ENCODE results near the gene KIRREL3.

Gene KIRREL3

GRCh38 chr11:126920833-126921232 is 79.7 kb downstream of the KIRREL3 start:
- no peaks in the 10 kb centered on the region for H3K9me3 Mint-ChIP-seq
- peaks cover 4% of the 10 kb centered on the region for H3K4me1 Mint-ChIP-seq (ENCODE audit: low read depth)
- no peak overlapping the region for H3K27ac Mint-ChIP-seq
- H3K36me3 Mint-ChIP-seq (ENCODE audit: low read depth), result no peaks in the 10 kb centered on the region
- no peak overlapping the region for H3K4me3 Mint-ChIP-seq
- H3K27me3 Mint-ChIP-seq, result peaks cover 3% of the 10 kb centered on the region

- Mint-ChIP-seq H3K9me3 (no peaks in the 10 kb centered on the region), H3K36me3 (ENCODE audit: low read depth) (no peaks in the 10 kb centered on the region), H3K4me3 (no peak overlapping the region), H3K27ac (no peak overlapping the region), H3K4me1 (ENCODE audit: low read depth) (peaks cover 4% of the 10 kb centered on the region), H3K27me3 (peaks cover 3% of the 10 kb centered on the region)
Observed at GRCh38 chr11:126919147-126919823, 81.3 kb downstream of the KIRREL3 start.

- Mint-ChIP-seq H3K27me3 (peaks cover 5% of the 10 kb centered on the region), H3K36me3 (ENCODE audit: low read depth) (no peaks in the 10 kb centered on the region), H3K4me1 (ENCODE audit: low read depth) (peaks cover 4% of the 10 kb centered on the region), H3K4me3 (no peak overlapping the region), H3K27ac (no peak overlapping the region), H3K9me3 (no peaks in the 10 kb centered on the region)
Observed at GRCh38 chr11:126918556-126918955, 82.0 kb downstream of the KIRREL3 start.

GRCh38 chr11:126917531-126918204 is 82.9 kb downstream of the KIRREL3 start:
- Mint-ChIP-seq H3K9me3 (no peaks in the 10 kb centered on the region), H3K36me3 (ENCODE audit: low read depth) (no peaks in the 10 kb centered on the region), H3K27ac (peak overlapping the region; percentile 61), H3K4me3 (no peak overlapping the region), H3K4me1 (ENCODE audit: low read depth) (peaks cover 4% of the 10 kb centered on the region), H3K27me3 (peaks cover 6% of the 10 kb centered on the region)

GRCh38 chr11:126915430-126915829 is 85.1 kb downstream of the KIRREL3 start:
- Mint-ChIP-seq H3K9me3 (no peaks in the 10 kb centered on the region), H3K4me1 (ENCODE audit: low read depth) (peaks cover 4% of the 10 kb centered on the region), H3K27ac (no peak overlapping the region), H3K36me3 (ENCODE audit: low read depth) (no peaks in the 10 kb centered on the region), H3K27me3 (peaks cover 11% of the 10 kb centered on the region), H3K4me3 (no peak overlapping the region)

DNA sequence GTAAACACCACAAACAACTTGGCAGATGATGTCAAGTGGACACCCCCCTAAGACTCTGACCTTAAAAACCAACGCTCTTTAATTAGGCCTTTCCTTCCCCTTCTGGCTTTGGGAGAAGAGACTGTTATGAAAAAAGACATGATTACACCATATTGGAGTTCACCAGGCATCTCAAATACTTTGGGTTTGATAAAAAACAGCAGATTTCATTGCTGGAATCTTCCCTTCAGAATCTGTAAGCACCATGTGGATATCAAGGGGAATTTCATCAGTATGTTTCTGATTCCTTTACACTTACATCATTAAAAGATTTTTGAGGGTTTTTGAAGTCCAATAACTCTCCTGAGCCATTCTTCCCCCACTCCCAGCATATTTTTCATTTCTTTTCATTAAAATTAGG is 85.6 kb downstream of the KIRREL3 start:
- Mint-ChIP-seq H3K27me3 (peaks cover 11% of the 10 kb centered on the region), H3K9me3 (no peaks in the 10 kb centered on the region), H3K4me3 (no peak overlapping the region), H3K36me3 (ENCODE audit: low read depth) (no peaks in the 10 kb centered on the region), H3K27ac (no peak overlapping the region), H3K4me1 (ENCODE audit: low read depth) (peaks cover 4% of the 10 kb centered on the region)

GRCh38 chr11:126914166-126914565 is 86.4 kb downstream of the KIRREL3 start:
- H3K27me3 Mint-ChIP-seq, result peaks cover 11% of the 10 kb centered on the region
- H3K9me3 Mint-ChIP-seq, result no peaks in the 10 kb centered on the region
- no peak overlapping the region for H3K4me3 Mint-ChIP-seq
- no peak overlapping the region for H3K27ac Mint-ChIP-seq
- peaks cover 4% of the 10 kb centered on the region for H3K4me1 Mint-ChIP-seq (ENCODE audit: low read depth)
- no peaks in the 10 kb centered on the region for H3K36me3 Mint-ChIP-seq (ENCODE audit: low read depth)

GRCh38 chr11:126904520-126904919 is 96.0 kb downstream of the KIRREL3 start:
- Mint-ChIP-seq H3K4me1 (ENCODE audit: low read depth) (no peaks in the 10 kb centered on the region), H3K36me3 (ENCODE audit: low read depth) (no peaks in the 10 kb centered on the region), H3K4me3 (no peak overlapping the region), H3K27me3 (no peaks in the 10 kb centered on the region), H3K9me3 (no peaks in the 10 kb centered on the region), H3K27ac (no peak overlapping the region)

DNA sequence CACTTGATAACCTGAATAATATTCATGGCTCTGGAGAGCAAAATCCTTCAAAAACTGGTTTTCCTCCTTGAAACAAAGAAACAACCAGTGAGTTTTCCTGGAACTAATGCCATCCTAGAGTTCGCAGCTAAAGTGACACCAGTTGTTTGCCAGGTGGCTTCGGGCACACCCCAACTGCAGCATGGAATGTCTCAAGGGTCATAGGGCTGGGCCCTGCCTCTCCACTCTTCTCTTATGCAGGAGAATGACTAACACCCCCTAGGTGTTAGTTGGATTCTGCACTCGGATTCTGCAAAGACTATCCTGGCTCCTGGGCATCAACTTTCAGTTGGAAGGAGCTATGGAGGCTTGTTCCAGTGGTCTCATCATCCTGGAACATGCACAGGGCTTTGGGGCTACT is 98.8 kb downstream of the KIRREL3 start:
- Mint-ChIP-seq H3K27me3 (peaks cover 3% of the 10 kb centered on the region), H3K4me3 (no peak overlapping the region), H3K27ac (no peak overlapping the region), H3K36me3 (ENCODE audit: low read depth) (no peaks in the 10 kb centered on the region), H3K9me3 (peaks cover 10% of the 10 kb centered on the region), H3K4me1 (ENCODE audit: low read depth) (no peaks in the 10 kb centered on the region)

- Mint-ChIP-seq H3K9me3 (peaks cover 16% of the 10 kb centered on the region), H3K27me3 (peaks cover 3% of the 10 kb centered on the region), H3K4me3 (no peak overlapping the region), H3K4me1 (ENCODE audit: low read depth) (no peaks in the 10 kb centered on the region), H3K27ac (no peak overlapping the region), H3K36me3 (ENCODE audit: low read depth) (no peaks in the 10 kb centered on the region)
Observed at GRCh38 chr11:126899961-126900748, 100.4 kb downstream of the KIRREL3 start.

GRCh38 chr11:126898802-126899201 is 101.8 kb downstream of the KIRREL3 start:
- no peak overlapping the region for H3K27ac Mint-ChIP-seq
- H3K36me3 Mint-ChIP-seq (ENCODE audit: low read depth), result no peaks in the 10 kb centered on the region
- no peak overlapping the region for H3K4me3 Mint-ChIP-seq
- H3K4me1 Mint-ChIP-seq (ENCODE audit: low read depth), result peaks cover 3% of the 10 kb centered on the region
- peaks cover 16% of the 10 kb centered on the region for H3K9me3 Mint-ChIP-seq
- peaks cover 7% of the 10 kb centered on the region for H3K27me3 Mint-ChIP-seq

GRCh38 chr11:126897430-126897829 is 103.1 kb downstream of the KIRREL3 start:
- Mint-ChIP-seq H3K27me3 (peaks cover 10% of the 10 kb centered on the region), H3K36me3 (ENCODE audit: low read depth) (no peaks in the 10 kb centered on the region), H3K27ac (no peak overlapping the region), H3K4me3 (no peak overlapping the region), H3K4me1 (ENCODE audit: low read depth) (peaks cover 6% of the 10 kb centered on the region), H3K9me3 (peaks cover 16% of the 10 kb centered on the region)

DNA sequence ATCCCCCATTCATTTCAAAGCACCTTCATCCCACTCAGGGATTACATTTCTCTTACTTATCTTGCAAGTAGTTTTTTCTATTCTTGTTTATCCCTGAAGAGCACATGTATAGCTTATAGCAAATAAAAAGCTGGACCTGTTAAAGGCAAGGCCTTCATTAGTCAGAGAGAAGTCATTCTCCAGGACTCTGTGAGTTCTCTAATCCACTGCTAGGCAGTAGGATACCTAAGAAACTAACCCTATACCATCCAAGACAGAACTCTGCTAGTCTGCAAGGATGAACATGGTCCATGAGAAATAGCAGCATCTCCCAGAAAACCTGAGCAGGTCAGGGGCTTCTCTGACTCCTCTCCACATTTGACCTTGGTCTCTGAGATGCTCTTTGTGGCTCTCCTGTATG is 104.5 kb downstream of the KIRREL3 start:
- no peaks in the 10 kb centered on the region for H3K36me3 Mint-ChIP-seq (ENCODE audit: low read depth)
- no peak overlapping the region for H3K27ac Mint-ChIP-seq
- H3K27me3 Mint-ChIP-seq, result peaks cover 10% of the 10 kb centered on the region
- peaks cover 16% of the 10 kb centered on the region for H3K9me3 Mint-ChIP-seq
- peaks cover 6% of the 10 kb centered on the region for H3K4me1 Mint-ChIP-seq (ENCODE audit: low read depth)
- H3K4me3 Mint-ChIP-seq, result no peak overlapping the region

DNA sequence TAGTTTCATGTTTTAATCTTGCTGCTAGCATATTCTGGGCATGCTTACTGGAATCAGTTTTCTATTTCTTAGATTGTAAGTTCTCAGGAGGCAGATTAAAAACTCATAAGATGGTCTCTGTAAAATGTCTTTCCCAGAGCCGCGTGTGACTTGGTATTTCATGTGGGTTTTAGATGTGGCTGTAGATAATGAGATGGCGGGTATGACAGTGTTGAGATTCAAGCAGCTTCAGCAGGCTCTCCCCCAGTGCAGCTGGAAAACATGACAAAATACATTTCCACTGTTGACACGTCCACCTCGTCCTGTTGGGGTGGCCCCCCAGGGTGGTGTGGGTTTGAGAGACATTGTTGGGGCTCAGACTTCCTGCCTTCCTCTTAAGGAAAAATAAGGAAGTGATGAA is 106.8 kb downstream of the KIRREL3 start:
- no peak overlapping the region for H3K4me3 Mint-ChIP-seq

DNA sequence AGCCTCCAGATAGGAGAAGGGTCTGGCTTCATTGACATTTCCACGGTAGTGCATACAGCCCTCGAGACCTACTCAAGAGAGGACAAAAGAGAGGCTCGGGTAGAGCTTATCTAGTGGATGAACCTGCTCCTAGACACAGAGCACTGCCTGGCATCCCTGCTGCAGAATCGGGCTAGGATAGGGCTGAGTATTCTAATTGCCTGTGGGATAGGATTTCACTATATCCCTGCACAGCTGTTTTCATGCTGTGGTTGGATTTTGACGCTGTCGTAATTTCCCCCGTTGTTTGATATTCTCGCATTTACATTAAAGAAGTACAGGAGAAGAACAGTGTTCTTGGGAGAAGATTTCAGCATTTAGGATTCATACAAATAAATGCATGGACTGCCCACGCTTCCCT is 107.8 kb downstream of the KIRREL3 start:
- no peak overlapping the region for H3K4me3 Mint-ChIP-seq
- no peaks in the 10 kb centered on the region for H3K36me3 Mint-ChIP-seq (ENCODE audit: low read depth)
- H3K4me1 Mint-ChIP-seq (ENCODE audit: low read depth), result peaks cover 6% of the 10 kb centered on the region
- H3K27ac Mint-ChIP-seq, result no peak overlapping the region
- peaks cover 9% of the 10 kb centered on the region for H3K9me3 Mint-ChIP-seq
- peaks cover 7% of the 10 kb centered on the region for H3K27me3 Mint-ChIP-seq

More for the DNA sequence above, 106.8 kb downstream of the KIRREL3 start:
- H3K9me3 Mint-ChIP-seq, result peaks cover 16% of the 10 kb centered on the region
- no peaks in the 10 kb centered on the region for H3K36me3 Mint-ChIP-seq (ENCODE audit: low read depth)
- peak overlapping the region; percentile 56 for H3K27ac Mint-ChIP-seq
- H3K4me1 Mint-ChIP-seq (ENCODE audit: low read depth), result peaks cover 6% of the 10 kb centered on the region
- peaks cover 10% of the 10 kb centered on the region for H3K27me3 Mint-ChIP-seq
